ENCODE results near the gene TUBA8.
"Not testable (repeated sequence)": the region's sequence is repeated elsewhere in the genome, so short reads cannot be mapped to it uniquely, and the experiment has no call there.

DNA sequence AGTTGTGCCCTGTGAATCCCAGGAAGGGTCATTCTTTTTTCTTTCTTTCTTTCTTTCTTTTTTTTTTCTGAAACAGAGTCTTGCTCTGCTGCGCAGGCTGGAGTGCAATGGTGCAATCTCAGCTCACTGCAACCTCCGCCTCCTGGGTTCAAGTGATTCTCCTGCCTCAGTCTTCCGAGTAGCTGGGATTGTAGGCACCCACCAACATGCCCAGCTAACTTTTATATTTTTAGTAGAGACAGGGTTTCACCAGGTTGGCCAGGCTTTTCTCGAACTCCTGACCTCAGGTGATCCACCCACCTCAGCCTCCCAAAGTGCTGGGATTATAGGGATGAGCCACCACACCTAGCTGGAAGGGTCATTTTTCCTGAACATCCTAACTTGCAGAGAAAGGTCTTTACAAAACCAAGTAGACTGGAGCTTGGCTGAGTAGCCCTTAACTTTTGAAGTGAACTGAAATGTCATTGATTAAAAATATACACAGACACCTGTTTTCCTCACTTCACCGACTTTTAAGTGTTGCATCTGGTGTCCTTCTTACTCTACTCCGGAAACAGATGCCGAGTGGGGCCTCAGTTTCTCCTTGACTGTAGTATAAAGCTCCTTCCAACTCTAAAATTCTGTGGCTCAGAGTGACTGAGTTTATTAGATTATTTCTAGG is 39.2 kb upstream of the TUBA8 start:
- TF ChIP-seq POLR2AphosphoS5, POLR2A, EP300 (IDR thresholded peaks at IDR 0.05): not testable (repeated sequence)
- TF ChIP-seq, protein P1, sequence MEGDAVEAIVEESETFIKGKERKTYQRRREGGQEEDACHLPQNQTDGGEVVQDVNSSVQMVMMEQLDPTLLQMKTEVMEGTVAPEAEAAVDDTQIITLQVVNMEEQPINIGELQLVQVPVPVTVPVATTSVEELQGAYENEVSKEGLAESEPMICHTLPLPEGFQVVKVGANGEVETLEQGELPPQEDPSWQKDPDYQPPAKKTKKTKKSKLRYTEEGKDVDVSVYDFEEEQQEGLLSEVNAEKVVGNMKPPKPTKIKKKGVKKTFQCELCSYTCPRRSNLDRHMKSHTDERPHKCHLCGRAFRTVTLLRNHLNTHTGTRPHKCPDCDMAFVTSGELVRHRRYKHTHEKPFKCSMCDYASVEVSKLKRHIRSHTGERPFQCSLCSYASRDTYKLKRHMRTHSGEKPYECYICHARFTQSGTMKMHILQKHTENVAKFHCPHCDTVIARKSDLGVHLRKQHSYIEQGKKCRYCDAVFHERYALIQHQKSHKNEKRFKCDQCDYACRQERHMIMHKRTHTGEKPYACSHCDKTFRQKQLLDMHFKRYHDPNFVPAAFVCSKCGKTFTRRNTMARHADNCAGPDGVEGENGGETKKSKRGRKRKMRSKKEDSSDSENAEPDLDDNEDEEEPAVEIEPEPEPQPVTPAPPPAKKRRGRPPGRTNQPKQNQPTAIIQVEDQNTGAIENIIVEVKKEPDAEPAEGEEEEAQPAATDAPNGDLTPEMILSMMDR (IDR thresholded peaks at IDR 0.05), result not testable (repeated sequence)

Data from gastroesophageal sphincter (tissue), 3 donors.